Panc1 (cell line): ENCODE data around the gene TTC23L. TPM values are rescaled to one million over a fixed set of nuclear protein-coding genes. Genes with fewer than 3 reads are reported as not detected.
"Not testable (repeated sequence)": the region's sequence is repeated elsewhere in the genome, so short reads cannot be mapped to it uniquely, and the experiment has no call there.

Experiments
- ATAC-seq: fragments of 200-7000 bp; cut with Tn5 transposase; 2 replicates; pipeline ENCODE4 v1.9.1; 2020; ENCODE audit warnings: mild to moderate bottlenecking, moderate library complexity
- BruUV-seq: library from RNA; stranded (reverse); fragments of 400-500 nt; replicated peaks from 2 replicates; lab custom pipeline; 2021; lab: Mats Ljungman, UMichigan
- CTCF ChIA-PET: fragments of 300-600 bp; sonication (Branson Sonifier 250); formaldehyde crosslinking; loops from one replicate; lab custom pipeline; 2022; ENCODE audit warnings: antibody characterized with exemption; lab: Charles Lee
- POLR2A ChIA-PET: fragments of 300-600 bp; sonication (Branson Sonifier 250); formaldehyde crosslinking; loops from one replicate; lab custom pipeline; 2022; ENCODE audit warnings: antibody characterized with exemption; lab: Charles Lee
- DNase-seq: peaks from one replicate; pipeline ENCODE4 v3.0.0-alpha.2; 2010; ENCODE audit warnings: low read depth, low spot score
- H3K27ac ChIP-seq: 2 replicates; pipeline ENCODE4 v1.5.1; 2011; ENCODE audit warnings: mild to moderate bottlenecking, low read length, inconsistent platforms
- H3K27me3 ChIP-seq: fragments of 200-500 bp; sonication (Bioruptor generic); 2 replicates; pipeline ENCODE4 v1.6.0; 2014; ENCODE audit warnings: low read length, inconsistent platforms; ENCODE audit not compliant: control insufficient read depth, insufficient read depth
- H3K36me3 ChIP-seq: fragments of 200-500 bp; sonication (Bioruptor generic); 2 replicates; pipeline ENCODE4 v1.5.1; 2014; ENCODE audit warnings: inconsistent platforms, mild to moderate bottlenecking, low read length, moderate library complexity; ENCODE audit not compliant: control insufficient read depth, insufficient read depth
- H3K4me1 ChIP-seq: 2 replicates; pipeline ENCODE4 v1.5.1; 2011; ENCODE audit warnings: inconsistent platforms, mild to moderate bottlenecking, low read length, moderate library complexity; ENCODE audit not compliant: control insufficient read depth, insufficient read depth
- H3K4me3 ChIP-seq, 2 experiments: 2 replicates each; pipeline ENCODE4 v1.5.1; 2011 to 2012; ENCODE audit warnings: low read depth in 2 of 2, low read length in 2 of 2, mild to moderate bottlenecking in 2 of 2, inconsistent platforms in 1 of 2, moderate library complexity in 1 of 2
- H3K9me3 ChIP-seq: fragments of 200-500 bp; sonication (Bioruptor generic); 2 replicates; pipeline ENCODE4 v1.5.1; 2014; ENCODE audit warnings: low read depth, mild to moderate bottlenecking, inconsistent platforms, low read length, moderate library complexity; ENCODE audit not compliant: control insufficient read depth, insufficient read depth
- CTCF ChIP-seq: fragments of 450-650 bp; IDR thresholded peaks from 2 replicates; pipeline ENCODE4 v1.5.1; 2017; ENCODE audit warnings: mild to moderate bottlenecking
- POLR2AphosphoS5 ChIP-seq: IDR thresholded peaks from 2 replicates; pipeline ENCODE4 v1.6.1; 2012; ENCODE audit warnings: mild to moderate bottlenecking, low read depth, low read length, moderate library complexity
- REST ChIP-seq, 2 experiments: IDR thresholded peaks; 2 replicates each; pipeline ENCODE4 v1.6.1; 2011 to 2012; ENCODE audit warnings: low read depth in 2 of 2, control low read depth in 1 of 2, low read length in 1 of 2, mild to moderate bottlenecking in 1 of 2, moderate library complexity in 1 of 2; ENCODE audit not compliant: insufficient read depth in 1 of 2
- SIN3A ChIP-seq: IDR thresholded peaks from 2 replicates; pipeline ENCODE4 v1.6.1; 2012; ENCODE audit warnings: low read depth, mild to moderate bottlenecking, low read length, moderate library complexity, borderline replicate concordance; ENCODE audit not compliant: insufficient read depth
- TCF7L2 ChIP-seq: IDR thresholded peaks from 2 replicates; pipeline ENCODE4 v1.6.1; 2011; ENCODE audit warnings: mild to moderate bottlenecking, low read depth, low read length, inconsistent platforms
- in situ Hi-C: cut with HindIII; loops from 2 replicates; pipeline ENCODE4 v1.10.0; 2016; ENCODE audit warnings: low sequenced_read_pairs, low pct_unique_long_range_greater_than_20kb
- intact Hi-C: fragments of 100-400 bp; cut with micrococcal nuclease; formaldehyde crosslinking; loops from one replicate; pipeline ENCODE4 v1.10.0; 2022; ENCODE audit not compliant: unreplicated experiment
- total RNA-seq: library from RNA; stranded (reverse); gene quantifications from one replicate; pipeline ENCODE4 v1.2.1, GENCODE V29; 2021; ENCODE audit not compliant: unreplicated experiment

TTC23L gene
- total RNA-seq, 1 experiment from 2014 or later, result not detected

- H3K9me3 ChIP-seq, intact Hi-C loops, in situ Hi-C loops, POLR2A ChIA-PET, H3K27me3 ChIP-seq, CTCF ChIA-PET, BruUV-seq, DNase-seq, H3K4me3 ChIP-seq: not testable (repeated sequence)
- Histone ChIP-seq H3K4me1 (peaks cover 27% of the 10 kb centered on the region), H3K27ac (peak overlapping the region; percentile 76), H3K36me3 (peaks cover 61% of the 10 kb centered on the region)
- ATAC-seq, result peak; percentile 42
These were observed 84.3 kb downstream of the TTC23L start for GRCh38 chr5:34923256-34923655.

GRCh38 chr5:34923694-34924461 is 84.9 kb downstream of the TTC23L start:
- CTCF ChIA-PET, result no interaction called here
- intact Hi-C loops, result no loop called here
- in situ Hi-C loops, result no loop called here

More at GRCh38 chr5:34923694-34924461, 84.9 kb downstream of the TTC23L start:
- POLR2A ChIA-PET, result no interaction called here
- Histone ChIP-seq H3K36me3 (peaks cover 61% of the 10 kb centered on the region), H3K27me3 (no peaks in the 10 kb centered on the region), H3K4me3 (no peak overlapping the region), H3K4me1 (peaks cover 33% of the 10 kb centered on the region), H3K9me3 (no peaks in the 10 kb centered on the region), H3K27ac (peak overlapping the region; percentile 76)
- ATAC-seq (peak; percentile 95), DNase-seq (peak; percentile 88)
- no peak for TF ChIP-seq CTCF
- TF ChIP-seq POLR2AphosphoS5, result peak; percentile 29; the same call in 1 of the 2 replicates
- TF ChIP-seq REST (IDR thresholded peaks at IDR 0.05; ENCODE audit: insufficient read depth in 1 of 2, low read depth in 2 of 2, low read length in 1 of 2), result no peak
- TF ChIP-seq SIN3A, result no peak
- no peak for TF ChIP-seq TCF7L2
- no TSS peak for BruUV-seq
